HepG2 (cell line): ENCODE results near the gene ARPC1A. TPM values are rescaled to one million over a fixed set of nuclear protein-coding genes. Genes with fewer than 3 reads are reported as not detected.

Source experiments
- CSRNP2 ChIP-seq: sonication (generic); formaldehyde crosslinking; conservative IDR thresholded peaks from 2 replicates; pipeline ENCODE4 v1.8.0; 2022; ENCODE audit warnings: low read depth, missing genetic modification reagents
- ELF3 ChIP-seq: IDR thresholded peaks from 2 replicates; pipeline ENCODE4 v1.6.1; 2016; ENCODE audit warnings: missing genetic modification reagents, missing compliant biosample characterization
- EP300 ChIP-seq, 3 experiments: sonication (generic) in 1 of 3; formaldehyde crosslinking in 1 of 3; IDR thresholded peaks; 2 replicates each; pipeline versions ENCODE4 v1.5.1 to v1.6.1; 2011 to 2020; ENCODE audit warnings: low read depth in 2 of 3, low read length in 2 of 3, borderline replicate concordance in 1 of 3, improper control_type of control experiment in 1 of 3, mild to moderate bottlenecking in 1 of 3, missing genetic modification reagents in 1 of 3, moderate library complexity in 1 of 3
- HNF4A ChIP-seq: sonication (generic); formaldehyde crosslinking; IDR thresholded peaks from 2 replicates; pipeline ENCODE4 v1.4.0; 2020; ENCODE audit warnings: missing genetic modification reagents
- HNRNPLL ChIP-seq: fragments of 200-400 bp; formaldehyde crosslinking; IDR thresholded peaks from 2 replicates; pipeline ENCODE4 v1.6.1; 2017; ENCODE audit warnings: mild to moderate bottlenecking, low read depth, low read length; ENCODE audit not compliant: poor library complexity, severe bottlenecking
- JUNB ChIP-seq: sonication (generic); formaldehyde crosslinking; IDR thresholded peaks from 2 replicates; pipeline ENCODE4 v1.8.0; 2022; ENCODE audit warnings: missing genetic modification reagents, mild to moderate bottlenecking, borderline replicate concordance
- LCORL ChIP-seq, 2 experiments: fragments of 450-650 bp in 1 of 2; sonication (generic) in 1 of 2; formaldehyde crosslinking in 1 of 2; IDR thresholded peaks; 2 replicates each; pipeline versions ENCODE4 v1.5.0 to v1.6.1; 2017 to 2020; ENCODE audit warnings: antibody characterized with exemption in 1 of 2, missing genetic modification reagents in 1 of 2
- NFE2 ChIP-seq: sonication (generic); formaldehyde crosslinking; IDR thresholded peaks from 2 replicates; pipeline ENCODE4 v1.4.0; 2020; ENCODE audit warnings: missing genetic modification reagents
- NFYC ChIP-seq: IDR thresholded peaks from 2 replicates; pipeline ENCODE4 v1.6.1; 2016; ENCODE audit warnings: missing genetic modification reagents, missing compliant biosample characterization
- PLSCR1 ChIP-seq: sonication (generic); formaldehyde crosslinking; IDR thresholded peaks from 2 replicates; pipeline ENCODE4 v1.5.0; 2020; ENCODE audit warnings: missing genetic modification reagents, mild to moderate bottlenecking, borderline replicate concordance
- POLR2A ChIP-seq, 2 experiments: IDR thresholded peaks; 2 replicates each; pipeline ENCODE4 v1.6.1; 2011; ENCODE audit warnings: low read depth in 2 of 2, low read length in 2 of 2, mild to moderate bottlenecking in 1 of 2, moderate library complexity in 1 of 2; ENCODE audit not compliant: insufficient read depth in 1 of 2
- SRSF1 ChIP-seq: fragments of 200-400 bp; formaldehyde crosslinking; optimal IDR thresholded peaks from 2 replicates; pipeline ENCODE3; 2017; ENCODE audit warnings: mild to moderate bottlenecking, low read depth, low read length, moderate library complexity
- THYN1 ChIP-seq: sonication (generic); formaldehyde crosslinking; IDR thresholded peaks from 2 replicates; pipeline ENCODE4 v1.8.1; 2023; ENCODE audit warnings: low read depth, mild to moderate bottlenecking, moderate library complexity, missing genetic modification reagents, borderline replicate concordance
- ZNF138 ChIP-seq: sonication (generic); formaldehyde crosslinking; IDR thresholded peaks from 2 replicates; pipeline ENCODE4 v1.5.0; 2020; ENCODE audit warnings: mild to moderate bottlenecking, low read depth, missing genetic modification reagents
- polyA plus RNA-seq, 8 experiments: library from polyadenylated mRNA; depleted of rRNA in 3 of 8; stranded (reverse) in 7 of 8; unstranded in 1 of 8; fragments of >200 nt; fragmentation: Illumina TruSeq in 4 of 8; extraction: Trizol in 4 of 8; gene quantifications; 2 replicates each; pipeline versions ENCODE4 v1.2.1 to v1.2.3, GENCODE V29; 2011 to 2016; ENCODE audit warnings: low read depth in 4 of 8, missing spikeins in 1 of 8, mixed read lengths in 1 of 8; ENCODE audit not compliant: insufficient read depth in 1 of 8
- total RNA-seq, 5 experiments: library from RNA; depleted of rRNA; stranded (reverse); fragments of >200 nt; fragmentation: Illumina TruSeq; extraction: Trizol; gene quantifications; 2 replicates each; pipeline ENCODE4 v1.2.3, GENCODE V29; 2016; ENCODE audit warnings: low read depth in 1 of 5
- TF ChIP-seq, protein P1 (sequence below): sonication (generic); formaldehyde crosslinking; IDR thresholded peaks from 2 replicates; pipeline ENCODE4 v1.8.1; 2023; ENCODE audit warnings: mild to moderate bottlenecking, inconsistent platforms, moderate library complexity, missing genetic modification reagents, borderline replicate concordance
- TF ChIP-seq, protein P2 (sequence below): sonication (generic); formaldehyde crosslinking; IDR thresholded peaks from 2 replicates; pipeline ENCODE4 v1.5.0; 2020; ENCODE audit warnings: mild to moderate bottlenecking, missing genetic modification reagents, borderline replicate concordance
- TF ChIP-seq, protein P3 (sequence below): IDR thresholded peaks from 2 replicates; pipeline ENCODE4 v1.6.1; 2018; ENCODE audit warnings: missing genetic modification reagents, mild to moderate bottlenecking, missing compliant biosample characterization

ARPC1A gene
- total and polyA plus RNA-seq, 2 of the 13 experiments (the other 11 are each of a cell fraction or from before 2014, with no cell fraction given): 44.3 to 88.5 TPM

DNA sequence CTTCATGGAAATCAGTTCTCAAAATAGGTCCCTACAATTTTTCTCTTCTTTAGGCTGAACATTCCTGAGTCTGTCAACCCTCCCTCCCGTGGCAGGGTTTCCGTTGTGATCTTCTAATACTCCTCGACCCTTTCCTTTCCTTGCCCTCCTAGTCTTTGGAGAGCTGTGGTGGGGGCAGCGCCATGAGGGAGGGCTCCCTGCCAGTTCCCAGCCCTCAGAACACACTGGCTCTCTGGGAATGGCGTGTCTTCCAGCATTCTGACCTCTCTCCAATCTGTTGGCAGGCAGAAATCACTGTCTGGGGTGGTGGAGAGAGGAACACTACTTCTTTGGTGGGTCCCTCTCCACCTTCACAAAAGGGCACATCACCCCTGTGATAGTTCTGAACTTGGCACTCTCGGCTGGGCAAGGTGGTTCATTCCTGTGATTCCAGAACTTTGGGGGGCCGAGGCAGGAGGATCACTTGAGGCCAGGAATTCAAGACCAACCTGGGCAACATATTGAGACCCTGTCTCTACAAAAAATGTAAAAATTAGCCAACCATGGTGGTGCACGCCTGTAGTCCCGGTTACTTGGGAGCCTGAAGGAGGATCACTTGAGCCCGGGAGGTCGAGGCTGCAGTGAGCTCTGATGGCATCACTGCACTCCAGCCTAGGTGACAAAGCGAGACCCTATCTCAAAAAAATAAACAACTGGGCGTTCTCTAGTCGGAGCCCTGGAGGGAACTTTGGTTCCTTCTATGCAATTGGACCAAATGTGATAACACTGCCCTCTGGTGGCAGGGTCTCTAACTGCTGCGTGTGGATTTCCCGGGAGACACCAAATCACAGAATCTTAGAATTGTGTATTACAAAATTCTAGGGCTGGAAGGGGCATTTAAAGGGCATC, 13.1 kb upstream of the ARPC1A start (continued):
- TF ChIP-seq THYN1 (CRISPR knock-in tag): no peak
- TF ChIP-seq, protein P1, sequence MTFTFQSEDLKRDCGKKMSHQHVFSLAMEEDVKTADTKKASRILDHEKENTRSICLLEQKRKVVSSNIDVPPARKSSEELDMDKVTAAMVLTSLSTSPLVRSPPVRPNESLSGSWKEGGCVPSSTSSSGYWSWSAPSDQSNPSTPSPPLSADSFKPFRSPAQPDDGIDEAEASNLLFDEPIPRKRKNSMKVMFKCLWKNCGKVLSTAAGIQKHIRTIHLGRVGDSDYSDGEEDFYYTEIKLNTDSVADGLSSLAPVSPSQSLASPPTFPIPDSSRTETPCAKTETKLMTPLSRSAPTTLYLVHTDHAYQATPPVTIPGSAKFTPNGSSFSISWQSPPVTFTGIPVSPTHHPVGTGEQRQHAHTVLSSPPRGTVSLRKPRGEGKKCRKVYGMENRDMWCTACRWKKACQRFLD (CRISPR knock-in tag): no peak
- TF ChIP-seq HNF4A (CRISPR knock-in tag): no peak; the same call in 1 of the 2 replicates
- TF ChIP-seq ELF3 (CRISPR knock-in tag): 0 out of 2 replicates have a peak, but pooled peaks have one; percentile 17
- no peak for TF ChIP-seq EP300 (IDR thresholded peaks at IDR 0.05; ENCODE audit: low read depth in 2 of 2, low read length in 2 of 2)
- TF ChIP-seq EP300 (CRISPR knock-in tag; IDR thresholded peaks at IDR 0.05; ENCODE audit: borderline replicate concordance): no peak
- no peak for TF ChIP-seq ZNF138 (CRISPR knock-in tag)
- TF ChIP-seq LCORL (IDR thresholded peaks at IDR 0.05): no peak
- 0 out of 2 replicates have a peak, but pooled peaks have one; percentile 19 for TF ChIP-seq LCORL (CRISPR knock-in tag; IDR thresholded peaks at IDR 0.05)
- TF ChIP-seq POLR2A (IDR thresholded peaks at IDR 0.05; ENCODE audit: insufficient read depth in 1 of 2, low read depth in 2 of 2, low read length in 2 of 2): no peak
- no peak for TF ChIP-seq SRSF1
- no peak for TF ChIP-seq CSRNP2 (CRISPR knock-in tag)
- no peak for TF ChIP-seq HNRNPLL
- no peak for TF ChIP-seq JUNB (CRISPR knock-in tag)
- TF ChIP-seq NFE2 (CRISPR knock-in tag): no peak
- TF ChIP-seq, protein P2, sequence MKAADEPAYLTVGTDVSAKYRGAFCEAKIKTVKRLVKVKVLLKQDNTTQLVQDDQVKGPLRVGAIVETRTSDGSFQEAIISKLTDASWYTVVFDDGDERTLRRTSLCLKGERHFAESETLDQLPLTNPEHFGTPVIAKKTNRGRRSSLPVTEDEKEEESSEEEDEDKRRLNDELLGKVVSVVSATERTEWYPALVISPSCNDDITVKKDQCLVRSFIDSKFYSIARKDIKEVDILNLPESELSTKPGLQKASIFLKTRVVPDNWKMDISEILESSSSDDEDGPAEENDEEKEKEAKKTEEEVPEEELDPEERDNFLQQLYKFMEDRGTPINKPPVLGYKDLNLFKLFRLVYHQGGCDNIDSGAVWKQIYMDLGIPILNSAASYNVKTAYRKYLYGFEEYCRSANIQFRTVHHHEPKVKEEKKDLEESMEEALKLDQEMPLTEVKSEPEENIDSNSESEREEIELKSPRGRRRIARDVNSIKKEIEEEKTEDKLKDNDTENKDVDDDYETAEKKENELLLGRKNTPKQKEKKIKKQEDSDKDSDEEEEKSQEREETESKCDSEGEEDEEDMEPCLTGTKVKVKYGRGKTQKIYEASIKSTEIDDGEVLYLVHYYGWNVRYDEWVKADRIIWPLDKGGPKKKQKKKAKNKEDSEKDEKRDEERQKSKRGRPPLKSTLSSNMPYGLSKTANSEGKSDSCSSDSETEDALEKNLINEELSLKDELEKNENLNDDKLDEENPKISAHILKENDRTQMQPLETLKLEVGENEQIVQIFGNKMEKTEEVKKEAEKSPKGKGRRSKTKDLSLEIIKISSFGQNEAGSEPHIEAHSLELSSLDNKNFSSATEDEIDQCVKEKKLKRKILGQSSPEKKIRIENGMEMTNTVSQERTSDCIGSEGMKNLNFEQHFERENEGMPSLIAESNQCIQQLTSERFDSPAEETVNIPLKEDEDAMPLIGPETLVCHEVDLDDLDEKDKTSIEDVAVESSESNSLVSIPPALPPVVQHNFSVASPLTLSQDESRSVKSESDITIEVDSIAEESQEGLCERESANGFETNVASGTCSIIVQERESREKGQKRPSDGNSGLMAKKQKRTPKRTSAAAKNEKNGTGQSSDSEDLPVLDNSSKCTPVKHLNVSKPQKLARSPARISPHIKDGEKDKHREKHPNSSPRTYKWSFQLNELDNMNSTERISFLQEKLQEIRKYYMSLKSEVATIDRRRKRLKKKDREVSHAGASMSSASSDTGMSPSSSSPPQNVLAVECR (CRISPR knock-in tag): no peak
- no peak for TF ChIP-seq PLSCR1 (CRISPR knock-in tag)
- TF ChIP-seq NFYC (CRISPR knock-in tag): no peak
- TF ChIP-seq, protein P3, sequence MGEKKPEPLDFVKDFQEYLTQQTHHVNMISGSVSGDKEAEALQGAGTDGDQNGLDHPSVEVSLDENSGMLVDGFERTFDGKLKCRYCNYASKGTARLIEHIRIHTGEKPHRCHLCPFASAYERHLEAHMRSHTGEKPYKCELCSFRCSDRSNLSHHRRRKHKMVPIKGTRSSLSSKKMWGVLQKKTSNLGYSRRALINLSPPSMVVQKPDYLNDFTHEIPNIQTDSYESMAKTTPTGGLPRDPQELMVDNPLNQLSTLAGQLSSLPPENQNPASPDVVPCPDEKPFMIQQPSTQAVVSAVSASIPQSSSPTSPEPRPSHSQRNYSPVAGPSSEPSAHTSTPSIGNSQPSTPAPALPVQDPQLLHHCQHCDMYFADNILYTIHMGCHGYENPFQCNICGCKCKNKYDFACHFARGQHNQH (CRISPR knock-in tag): 0 out of 2 replicates have a peak, but pooled peaks have one; percentile 35
